ENCODE measurements around the gene CREBZF.
A peak's percentile ranks its signal among the peaks of the same experiment; 100 is the strongest.
"Not testable (repeated sequence)": the region's sequence is repeated elsewhere in the genome, so short reads cannot be mapped to it uniquely, and the experiment has no call there.

The CREBZF gene

DNA sequence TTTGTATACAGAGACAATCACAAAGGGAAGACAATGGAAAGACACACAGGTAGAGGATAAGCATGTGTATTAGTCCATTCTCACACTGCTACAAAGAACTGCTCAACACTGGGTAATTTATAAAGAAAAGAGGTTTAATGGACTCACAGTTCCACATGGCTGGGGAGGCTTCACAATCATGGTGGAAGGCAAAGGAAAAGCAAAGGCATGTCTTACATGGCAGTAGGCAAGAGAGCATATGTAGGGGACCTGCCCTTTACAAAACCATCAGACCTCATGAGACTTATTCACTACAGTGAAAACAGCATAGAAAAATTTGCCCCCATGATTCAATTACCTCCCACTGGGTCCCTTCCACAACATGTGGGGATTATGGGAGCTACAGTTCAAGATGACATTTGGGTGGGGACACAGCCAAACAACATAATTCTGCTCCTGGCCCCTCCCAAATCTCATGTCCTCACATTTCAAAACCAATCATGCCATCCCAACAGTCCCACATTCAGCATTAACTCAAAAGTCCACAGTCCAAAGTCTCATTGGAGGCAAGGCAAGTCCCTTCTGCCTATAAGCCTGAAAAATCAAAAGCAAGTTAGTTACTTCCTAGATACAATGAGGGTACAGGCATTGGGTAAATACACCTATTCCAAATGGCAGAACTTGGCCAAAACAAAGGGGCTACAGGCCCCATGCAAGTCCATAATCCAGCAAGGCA, 6.2 kb upstream of the CREBZF start:
- not testable (repeated sequence) for DNase-seq

DNA sequence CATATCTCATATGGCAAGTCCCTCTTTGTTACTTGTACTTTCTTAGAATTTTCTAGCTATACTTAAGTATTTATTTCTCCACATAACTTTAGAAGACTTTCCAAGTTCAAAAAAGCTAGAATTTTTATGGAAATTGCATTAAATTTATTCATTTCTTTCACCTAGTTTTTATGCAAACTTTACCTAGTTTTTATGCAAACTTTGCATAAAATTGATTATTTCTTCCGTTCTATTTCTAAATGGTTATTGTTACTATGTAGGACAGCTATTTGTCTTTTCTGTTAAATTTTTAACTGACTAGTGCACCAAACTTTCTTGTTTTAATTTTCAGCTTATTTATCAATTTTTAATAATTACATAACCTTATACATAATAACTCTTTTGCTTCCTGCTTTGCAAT, 3.2 kb upstream of the CREBZF start:
- DNase-seq: no peak

DNA sequence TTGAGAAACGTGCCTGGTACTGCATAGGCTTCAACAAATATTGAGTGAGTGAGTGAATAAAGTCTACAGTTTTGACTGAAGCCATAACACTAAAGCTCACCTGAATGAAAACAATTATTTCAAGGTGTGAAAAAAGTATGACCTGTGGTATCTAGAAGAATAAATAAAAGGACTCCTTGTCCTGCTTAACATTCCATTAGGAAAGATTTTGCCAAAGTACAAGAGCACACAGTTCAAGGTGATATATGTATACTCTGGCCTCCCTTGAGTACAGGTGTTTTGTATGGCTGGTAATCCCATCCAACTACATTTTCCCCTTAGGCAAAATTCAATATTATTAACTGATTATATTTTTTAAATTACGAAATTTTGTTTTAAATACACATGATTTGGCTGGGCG, 1.8 kb upstream of the CREBZF start:
- DNase-seq: no peak

DNA sequence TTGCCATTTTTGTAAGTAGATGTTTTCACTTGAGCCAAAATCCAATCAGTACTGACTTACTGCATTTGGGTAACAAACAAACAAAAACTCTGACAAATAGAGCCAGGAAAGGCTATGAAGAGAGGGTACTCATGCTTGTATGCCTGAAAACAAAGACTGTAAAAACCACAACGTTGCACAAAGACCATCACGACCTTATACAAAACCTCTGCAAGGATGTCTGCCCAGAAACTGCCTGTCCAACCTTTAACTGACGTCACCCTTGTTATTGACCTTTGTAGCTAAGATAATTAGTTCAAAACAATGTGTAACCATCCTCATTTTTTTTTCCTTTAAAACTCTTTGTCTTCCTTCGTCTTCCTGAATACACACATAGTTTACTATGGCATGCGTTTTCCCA, 804 bp upstream of the CREBZF start:
- DNase-seq: no peak

DNA sequence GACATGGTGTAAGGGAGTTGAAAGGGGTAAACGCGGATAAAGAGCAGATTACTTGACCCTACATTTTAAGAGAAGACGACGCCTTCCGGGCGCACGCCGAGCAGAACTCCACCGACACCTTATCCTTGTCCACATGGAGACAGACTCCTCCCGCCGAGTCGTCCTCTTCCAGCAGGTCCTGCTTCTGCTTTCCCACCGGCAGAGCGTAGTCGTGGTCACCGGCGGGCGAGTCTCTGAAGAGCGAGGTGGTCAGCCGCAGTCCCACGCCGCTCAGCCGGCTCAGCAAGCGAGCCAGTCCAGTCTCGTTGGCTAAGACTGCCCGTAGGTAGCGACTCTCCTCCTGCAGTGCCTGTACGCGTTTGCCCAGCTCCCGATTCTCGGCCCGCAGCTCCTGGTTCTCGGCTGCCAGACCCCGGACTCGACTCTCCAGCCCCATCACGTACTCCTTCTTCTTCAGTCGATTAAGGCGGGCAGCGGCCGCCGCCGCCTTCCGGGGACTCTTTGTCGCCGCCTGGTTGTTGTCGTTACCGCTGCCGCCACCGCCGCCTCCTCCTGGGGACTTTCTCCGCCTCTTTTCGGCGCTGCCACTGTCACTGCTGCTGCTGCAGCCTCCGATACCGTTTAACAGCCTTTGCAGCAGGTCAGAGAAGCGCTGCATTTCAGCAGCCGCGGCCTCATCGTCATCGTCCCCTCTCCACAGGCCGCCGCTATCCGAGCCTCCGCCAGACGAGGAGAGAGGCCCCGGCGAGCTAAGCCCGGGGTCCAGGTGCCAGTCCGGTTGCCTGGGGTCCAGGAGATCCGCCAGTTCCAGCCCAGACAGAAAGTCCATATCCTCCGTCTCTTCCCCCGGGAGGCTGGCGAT, 945 bp downstream of the CREBZF start:
- DNase-seq: peak; percentile 10

DNA sequence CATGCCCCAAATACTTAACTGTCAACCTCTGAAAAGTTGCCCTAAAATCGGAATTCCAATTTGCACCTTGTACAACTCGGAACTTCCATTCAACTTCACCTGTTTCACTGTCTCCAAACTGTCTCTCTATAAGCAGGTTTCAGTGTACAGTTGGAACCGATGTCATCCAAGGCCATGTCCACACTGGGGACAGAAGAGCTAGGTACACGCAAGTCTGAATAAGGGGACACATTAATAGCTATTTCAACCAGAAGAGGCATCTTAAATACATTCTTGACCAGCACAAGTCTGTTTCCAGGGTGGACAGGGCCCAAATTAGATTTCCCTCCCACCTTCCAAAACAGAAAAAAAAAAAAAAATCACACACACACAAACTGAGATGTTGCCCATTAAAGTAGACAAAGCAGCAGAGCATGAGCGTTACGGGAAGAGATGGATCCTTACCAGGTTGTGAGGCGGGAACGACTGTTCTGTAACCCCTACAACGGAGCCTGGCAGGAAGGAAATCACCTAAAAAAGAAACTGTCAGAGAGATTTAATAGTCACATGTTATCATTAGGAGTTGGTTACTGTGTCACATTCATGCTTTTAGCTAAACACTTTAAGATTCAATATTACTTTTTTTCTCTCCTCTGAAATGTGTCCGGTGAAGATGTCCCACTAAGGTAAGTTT, 1.7 kb downstream of the CREBZF start:
- no peak for DNase-seq

DNA sequence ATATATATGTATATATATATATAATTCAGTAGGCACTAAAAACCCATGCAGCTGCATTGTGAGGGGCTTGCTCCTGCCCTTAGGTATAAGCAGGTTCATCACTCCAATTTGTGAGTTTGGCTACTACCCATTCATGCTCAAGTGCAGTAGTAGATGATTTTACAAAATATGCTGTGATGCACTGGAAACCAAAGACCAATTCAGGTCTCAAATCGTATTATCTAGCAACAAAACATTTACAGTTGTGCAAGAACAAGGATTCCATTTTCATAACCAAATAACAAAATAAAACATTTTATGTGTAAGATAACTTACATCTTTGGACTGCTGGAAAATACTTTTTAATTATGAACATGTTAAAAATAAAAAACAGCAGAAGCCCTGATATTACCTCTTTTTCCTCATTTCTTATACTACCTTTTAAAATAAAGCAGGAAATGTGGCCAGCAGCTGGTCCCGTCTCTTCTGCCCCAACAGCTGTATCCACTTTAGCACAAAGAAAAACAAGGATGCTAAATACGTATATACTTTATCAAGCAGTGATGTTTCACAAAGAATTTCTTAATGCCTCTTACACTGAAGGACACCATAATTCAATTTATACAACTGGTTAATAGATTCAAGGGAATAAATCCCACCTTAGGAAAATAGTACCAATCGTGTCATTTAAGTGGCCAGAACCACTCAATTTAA, 2.8 kb downstream of the CREBZF start:
- DNase-seq: no peak

DNA sequence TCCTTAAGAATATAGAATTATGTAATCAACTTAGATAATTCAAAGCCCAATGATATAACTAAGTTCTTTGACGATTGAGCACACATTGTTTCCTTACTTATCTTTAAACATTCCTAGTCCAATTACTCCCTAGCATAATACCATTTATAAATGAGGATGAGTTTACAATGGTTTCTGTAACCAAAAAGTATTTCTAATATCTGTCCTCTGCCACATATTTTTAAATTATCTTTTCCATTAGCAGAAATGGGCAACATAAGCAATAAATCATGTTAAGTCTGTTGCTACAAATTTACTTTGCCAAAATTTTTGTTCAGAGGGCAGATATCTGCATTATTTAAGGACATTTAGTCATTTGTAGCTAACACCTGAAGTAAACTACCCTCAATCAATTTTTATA, 6.7 kb downstream of the CREBZF start:
- no peak for DNase-seq

DNA sequence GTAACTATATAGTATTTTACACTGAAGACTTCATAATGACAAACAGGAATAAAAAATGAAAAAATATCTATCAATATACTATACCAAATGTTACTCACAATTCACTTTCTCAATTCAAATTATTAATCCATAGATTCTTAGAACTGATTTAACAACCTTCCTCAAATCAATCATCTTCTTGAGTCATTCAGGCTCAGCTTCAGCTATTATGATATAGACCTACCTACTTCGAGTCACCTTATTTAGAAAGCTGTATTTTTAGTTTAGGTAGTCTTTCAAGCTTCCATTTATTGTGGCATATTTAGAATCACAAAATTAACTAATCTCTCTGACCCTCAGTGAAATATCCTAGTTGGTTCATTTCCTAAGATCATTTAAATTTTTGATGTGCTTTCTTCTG, 8.2 kb downstream of the CREBZF start:
- DNase-seq: no peak

DNA sequence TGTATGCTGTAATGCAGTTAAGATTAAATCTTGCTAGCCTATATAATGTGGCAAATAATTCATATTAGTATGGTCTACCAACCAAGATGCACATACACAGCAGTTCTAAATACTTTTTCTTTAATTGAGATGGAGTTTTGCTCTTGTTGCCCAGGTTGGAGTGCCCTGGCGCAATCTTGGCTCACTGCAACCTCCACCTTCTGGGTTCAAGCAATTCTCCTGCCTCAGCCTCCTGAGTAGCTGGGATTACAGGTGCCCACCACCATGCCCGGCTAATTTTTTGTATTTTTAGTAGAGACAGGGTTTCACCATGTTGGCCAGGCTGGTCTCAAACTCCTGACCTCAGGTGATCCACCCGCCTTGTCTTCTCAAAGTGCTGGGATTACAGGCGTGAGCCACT, 10.6 kb downstream of the CREBZF start:
- DNase-seq: not testable (repeated sequence)

DNA sequence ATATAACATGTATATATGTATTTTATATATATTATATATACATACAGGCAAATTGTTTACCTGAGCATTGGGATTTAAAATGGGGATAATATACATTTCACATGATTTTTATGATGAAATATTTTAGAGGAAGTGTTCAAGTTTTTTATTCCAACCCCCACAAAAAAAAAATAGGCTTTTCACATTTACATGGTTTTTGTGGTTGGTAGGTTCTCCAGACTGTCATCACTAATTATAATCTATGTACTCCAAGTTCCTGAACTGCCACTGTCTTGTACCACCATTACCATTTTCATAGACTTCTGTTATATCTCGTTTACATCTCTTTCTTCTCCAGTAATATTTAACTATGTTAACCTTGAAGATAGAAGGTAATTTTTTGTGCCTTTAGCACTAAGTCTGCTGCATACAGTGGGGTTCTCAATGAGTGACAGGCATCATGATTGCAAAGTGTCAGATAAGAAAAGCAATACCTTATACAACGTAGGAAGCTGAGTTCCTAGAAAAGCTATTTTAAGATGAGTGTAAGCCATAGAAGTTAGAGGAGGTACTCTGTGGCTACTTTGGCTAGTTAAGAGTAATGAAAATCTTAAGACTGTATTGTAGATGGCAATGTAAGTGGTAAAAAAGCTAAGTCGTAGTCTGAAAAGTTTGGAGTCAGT, 12.0 kb downstream of the CREBZF start:
- no peak for DNase-seq

DNA sequence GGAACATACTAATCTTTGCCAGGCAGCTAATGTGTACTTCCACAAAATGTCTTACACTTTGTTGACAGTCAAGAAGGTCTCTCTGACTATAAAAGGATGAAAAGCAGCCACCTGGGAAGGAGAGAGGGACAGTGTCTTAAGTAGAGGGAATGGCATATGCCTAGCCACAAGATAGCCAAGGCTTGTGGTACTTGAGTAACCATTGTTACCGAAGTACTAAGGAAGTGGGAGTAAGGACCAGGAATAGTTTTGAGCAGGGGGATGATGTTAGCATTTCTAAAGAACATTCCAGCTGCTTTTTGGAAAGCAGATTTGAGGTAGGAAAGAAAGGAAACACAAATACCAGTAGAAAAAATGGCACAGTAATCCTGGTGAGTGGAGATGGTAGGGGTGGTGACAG, 13.8 kb downstream of the CREBZF start:
- no peak for DNase-seq

DNA sequence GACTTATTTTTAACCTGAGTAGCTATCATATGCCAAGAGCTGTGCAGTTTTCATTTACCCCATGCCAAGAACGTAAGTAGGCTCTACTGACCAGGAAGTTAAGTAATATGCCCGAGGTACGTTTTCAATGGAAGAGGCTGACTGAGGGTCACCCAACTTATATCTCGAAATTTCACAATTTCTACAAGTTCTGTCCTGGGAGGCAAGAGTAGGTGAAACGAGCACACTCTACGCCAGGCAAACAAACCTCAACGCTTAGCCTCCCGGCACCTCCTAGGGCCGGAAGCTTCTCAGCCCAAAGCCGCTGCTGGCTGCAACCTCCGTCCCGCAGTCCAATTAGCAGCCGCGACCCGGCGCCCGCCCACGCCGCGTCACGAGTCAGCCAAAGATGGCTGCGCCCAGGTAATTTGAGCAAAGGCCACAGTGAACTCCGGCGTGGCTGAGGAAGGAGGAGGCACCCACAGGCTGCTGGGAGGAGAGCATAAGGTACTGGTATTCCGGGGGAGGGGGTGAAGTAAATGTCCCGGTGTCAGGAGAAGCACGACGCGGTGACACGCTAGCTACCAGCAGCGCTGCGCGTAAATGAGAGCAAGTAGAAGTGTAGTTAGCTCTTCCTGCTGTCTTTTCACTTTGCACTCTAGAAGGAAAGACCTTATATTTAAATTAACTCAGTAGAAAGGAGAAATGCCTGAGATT, 17.2 kb downstream of the CREBZF start, which contains the start of gene TMEM126A:
Gene TMEM126A (plus strand): TSS at position 364 of the 696 bp plus-strand sequence. CDS start 2,289 bp downstream, outside the sequence.
- peak; percentile 73 for DNase-seq

DNA sequence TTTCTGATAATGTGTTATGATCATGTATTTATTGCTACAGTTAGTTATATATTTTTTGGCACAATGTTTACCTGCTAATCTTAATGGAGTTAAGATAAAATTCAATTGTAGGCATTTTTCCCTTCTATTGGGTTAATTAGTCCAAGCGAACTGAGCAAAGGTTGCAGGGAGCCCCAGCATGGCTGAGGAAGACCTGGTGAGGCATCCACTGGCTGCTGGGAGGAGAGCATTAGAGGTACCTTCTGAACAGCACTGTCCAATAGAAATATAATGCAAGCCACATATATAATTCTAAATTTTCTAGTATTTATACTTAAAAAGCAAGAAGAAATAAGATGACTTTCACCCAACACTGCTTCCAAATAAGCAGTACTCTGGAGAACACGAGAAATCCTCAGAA, 17.9 kb downstream of the CREBZF start:
- no peak for DNase-seq

DNA sequence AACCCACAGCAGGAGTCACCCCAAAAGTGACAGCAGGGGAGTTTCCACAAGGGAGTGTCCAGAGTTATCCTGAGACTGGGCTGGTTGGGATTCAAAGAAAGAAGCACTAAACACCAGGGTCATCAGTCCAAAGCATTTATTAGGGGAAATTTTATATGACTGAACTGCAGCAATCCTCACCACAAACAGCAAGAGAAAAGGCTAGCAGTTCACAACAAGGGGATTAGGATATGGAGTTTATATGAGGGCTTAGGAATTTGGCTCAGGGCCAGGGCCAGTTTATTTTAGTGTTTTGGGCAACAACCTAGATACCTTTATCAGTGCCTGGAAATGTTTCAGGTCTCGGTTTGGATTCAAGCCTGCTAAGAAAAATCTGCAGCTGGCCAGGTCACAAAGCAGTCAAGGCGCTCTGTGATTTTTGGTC, 21.7 kb downstream of the CREBZF start:
- no peak for DNase-seq

DNA sequence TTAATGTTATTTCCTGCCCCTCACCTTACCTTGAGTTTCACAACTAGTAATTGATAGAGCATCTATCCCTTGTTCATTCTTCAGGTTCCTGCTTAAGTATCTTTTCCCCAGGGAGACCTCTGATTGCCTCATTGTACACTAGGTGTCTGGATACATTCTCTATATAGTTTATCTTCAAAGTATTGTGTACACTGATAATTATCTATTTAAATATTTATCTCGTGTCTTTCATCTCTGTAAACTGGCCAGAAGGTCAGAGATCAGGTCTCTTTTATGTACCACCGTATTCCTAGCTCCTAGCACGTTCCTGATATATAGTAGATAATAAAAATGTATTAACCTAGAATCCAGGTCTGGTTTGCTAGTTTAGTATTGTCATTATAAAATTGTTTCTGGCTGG, 30.2 kb downstream of the CREBZF start:
- DNase-seq: no peak

DNA sequence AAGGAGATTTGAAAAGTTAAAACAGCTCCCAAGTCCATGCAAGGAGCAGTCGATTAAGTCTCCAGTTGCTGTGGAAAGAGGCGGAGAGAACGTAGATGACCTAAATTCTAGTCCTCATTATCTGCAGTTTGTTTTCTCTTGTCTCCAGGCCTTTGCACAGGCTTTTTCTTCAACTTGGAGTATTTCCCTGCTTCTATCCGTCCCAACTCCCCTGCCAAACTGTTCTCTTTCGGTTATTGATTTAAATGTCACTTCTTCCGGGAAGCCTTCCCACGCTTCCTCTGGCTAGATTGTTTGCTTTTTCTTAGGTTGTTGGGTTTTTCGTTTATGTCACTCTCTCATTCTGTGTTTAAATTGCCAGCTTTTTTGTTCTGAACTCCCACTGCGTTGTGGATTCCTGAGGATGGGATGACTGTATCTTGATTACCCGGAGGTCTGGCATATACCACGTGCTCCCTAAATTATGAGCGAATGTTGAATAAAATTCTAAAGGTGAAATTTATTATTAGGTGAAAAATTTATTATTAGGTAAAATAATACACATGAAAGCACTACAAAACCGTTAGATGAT, 36.1 kb downstream of the CREBZF start:
- no peak for DNase-seq

DNA sequence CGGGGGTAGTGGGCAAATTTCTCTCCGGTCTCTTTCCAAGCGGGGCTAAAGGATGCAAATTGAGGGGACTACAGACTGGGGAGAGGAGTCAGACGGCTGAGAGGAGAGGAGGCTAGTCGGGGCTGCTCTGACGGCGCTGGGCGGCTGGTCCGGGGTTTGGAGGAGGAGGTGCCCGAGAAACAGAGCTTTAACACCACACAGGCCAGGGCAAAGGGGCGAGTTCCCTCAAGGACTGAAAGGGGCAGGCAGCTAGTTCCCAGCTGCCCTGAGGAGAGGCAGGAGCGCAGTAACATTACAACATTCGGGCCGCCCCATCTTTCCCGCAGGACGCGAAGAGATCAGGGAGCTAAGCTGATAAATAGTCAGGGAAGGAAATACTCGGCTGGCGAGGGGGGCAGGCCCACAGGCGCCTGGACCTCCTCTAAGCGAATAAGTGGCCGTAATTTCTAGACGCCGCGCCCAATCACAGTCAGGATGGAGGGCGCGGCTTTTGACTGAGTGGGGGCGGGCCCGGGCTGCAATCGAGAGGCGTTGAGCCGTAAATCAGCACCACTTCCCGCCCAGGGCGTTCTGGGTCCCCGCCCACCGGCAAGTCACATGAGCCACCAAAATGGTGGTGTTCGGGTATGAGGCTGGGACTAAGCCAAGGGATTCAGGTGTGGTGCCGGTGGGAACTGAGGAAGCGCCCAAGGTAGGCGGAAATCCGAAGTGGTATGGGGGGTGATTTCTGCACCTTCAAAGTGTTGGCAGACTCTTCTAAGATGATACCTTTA, 36.7 kb downstream of the CREBZF start, which contains the start of gene TMEM126B:
Gene TMEM126B (plus strand): TSS at position 596 of the 773 bp plus-strand sequence. CDS start 15 bp downstream, at position 611.
- peak; percentile 90 for DNase-seq

DNA sequence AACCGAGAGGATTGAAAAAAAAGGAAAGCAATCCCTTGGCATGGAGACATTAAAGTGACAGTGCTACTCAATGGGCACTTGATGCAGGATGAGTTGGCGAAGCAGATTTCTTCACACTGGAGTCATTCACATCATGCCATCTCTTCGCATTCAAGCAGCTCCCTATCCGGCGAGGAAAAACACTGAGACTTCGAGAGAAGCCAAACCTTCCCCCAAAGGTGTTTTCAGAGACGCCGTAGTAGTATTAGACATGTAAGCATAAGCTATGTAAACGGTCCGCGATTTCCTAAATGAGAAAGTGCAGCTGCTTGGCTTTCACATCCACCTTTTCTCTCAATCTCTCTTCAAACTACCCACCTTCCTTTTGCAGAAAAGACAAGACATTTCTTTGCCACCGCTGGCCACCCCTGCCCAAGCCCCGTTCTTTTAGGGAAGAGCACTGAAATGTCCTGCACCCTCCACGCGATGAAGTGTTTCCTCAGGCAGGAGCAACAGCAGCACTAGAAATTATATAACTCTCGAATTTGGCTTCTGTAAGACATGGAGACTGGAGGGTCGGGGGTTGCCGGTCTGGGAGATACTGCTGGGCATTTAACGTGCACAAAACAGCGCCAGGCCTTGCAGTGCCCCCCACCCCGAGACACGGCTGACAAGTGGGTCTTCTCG, 37.5 kb downstream of the CREBZF start, which contains the start of gene DLG2:
Gene DLG2 (minus strand): TSS at position 13 of the 666 bp plus-strand sequence.
- DNase-seq: no peak

DNA sequence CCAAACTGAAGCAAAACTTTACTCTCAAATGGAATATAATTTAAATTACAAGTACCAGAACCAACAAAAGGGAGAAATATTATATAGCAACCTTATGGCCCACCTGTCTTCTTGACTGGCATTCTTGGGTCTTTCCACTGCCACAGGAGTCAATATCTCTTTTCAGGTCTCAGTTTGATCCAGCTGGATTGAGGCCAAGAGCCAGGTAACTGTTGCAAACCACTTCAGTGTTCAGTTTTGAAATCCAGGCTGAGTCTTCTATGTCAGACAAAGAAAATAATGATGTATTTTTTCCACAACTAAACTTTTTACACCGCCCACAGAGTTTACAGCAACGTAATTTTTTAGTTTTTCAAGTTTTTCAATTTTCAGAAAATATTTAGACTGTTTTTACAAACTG, 38.4 kb downstream of the CREBZF start:
- DNase-seq: no peak

Measured in NCI-H187 treated with DMSO at 0.1 percent for 48 hours (cell line).